HG02840 (cell line): ENCODE measurements around the gene ESPN.

Experiments
- ATAC-seq: cut with Tn5 transposase; IDR thresholded peaks from one replicate; pipeline ENCODE4 v1.9.1; 2021; ENCODE audit warnings: mild to moderate bottlenecking, moderate library complexity, moderate number of reproducible peaks; ENCODE audit not compliant: unreplicated experiment, low FRiP score

The ESPN gene

DNA sequence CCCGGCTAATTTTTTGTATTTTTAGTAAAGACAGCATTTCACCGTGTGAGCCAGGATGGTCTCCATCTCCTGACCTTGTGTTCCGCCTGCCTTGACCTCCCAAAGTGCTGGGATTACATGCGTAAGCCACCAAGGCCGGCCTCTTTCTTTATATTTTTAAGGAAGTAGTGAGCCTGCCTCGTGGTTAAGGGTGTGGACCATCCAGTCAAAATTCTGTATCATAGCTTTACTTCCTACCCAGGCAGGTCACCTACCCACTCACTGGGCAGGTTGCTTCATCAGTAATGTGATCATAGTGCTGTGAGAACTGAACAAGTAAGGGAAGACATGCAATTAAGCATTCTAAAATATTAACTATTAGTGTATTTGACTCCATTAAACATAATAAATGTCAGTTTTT lies 22.9 kb upstream of the ESPN start:
- ATAC-seq: no peak

DNA sequence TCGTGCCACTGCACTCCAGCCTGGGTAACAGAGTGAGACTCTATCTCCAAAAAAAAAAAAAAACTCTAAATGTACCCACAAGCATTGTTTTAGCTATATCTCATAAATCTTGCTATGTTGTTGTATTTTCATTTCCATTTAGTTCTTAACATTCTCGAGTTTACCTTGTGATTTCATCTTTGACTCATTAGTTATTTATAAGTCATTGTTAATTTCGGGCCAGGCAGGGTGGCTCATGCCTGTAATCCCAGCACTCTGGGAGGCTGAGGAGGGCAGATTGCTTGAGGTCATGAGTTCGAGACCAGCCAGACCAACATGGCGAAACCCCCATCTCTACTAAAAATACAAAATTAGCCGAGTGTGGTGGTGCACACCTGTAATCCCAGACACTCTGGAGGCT lies 16.6 kb upstream of the ESPN start:
- ATAC-seq: no peak

DNA sequence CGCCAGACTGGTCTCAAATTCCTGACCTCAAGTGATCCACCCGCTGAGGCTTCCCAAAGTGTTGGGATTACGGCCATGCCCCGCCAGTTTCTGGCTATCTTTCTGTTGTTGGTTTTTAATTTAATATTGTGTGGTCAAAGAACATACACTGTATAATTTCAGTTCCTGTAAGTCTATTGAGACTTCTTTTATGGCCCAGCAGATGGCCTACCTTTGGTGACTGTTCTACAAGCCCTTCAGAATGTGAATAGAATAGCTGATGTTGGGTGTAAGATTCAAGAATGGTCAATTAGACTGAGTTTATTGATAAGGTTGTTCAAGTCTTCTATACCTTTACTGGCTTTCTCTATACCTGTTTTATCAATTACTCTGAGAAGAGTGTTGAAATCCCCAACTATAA lies 15.5 kb upstream of the ESPN start:
- ATAC-seq: no peak

DNA sequence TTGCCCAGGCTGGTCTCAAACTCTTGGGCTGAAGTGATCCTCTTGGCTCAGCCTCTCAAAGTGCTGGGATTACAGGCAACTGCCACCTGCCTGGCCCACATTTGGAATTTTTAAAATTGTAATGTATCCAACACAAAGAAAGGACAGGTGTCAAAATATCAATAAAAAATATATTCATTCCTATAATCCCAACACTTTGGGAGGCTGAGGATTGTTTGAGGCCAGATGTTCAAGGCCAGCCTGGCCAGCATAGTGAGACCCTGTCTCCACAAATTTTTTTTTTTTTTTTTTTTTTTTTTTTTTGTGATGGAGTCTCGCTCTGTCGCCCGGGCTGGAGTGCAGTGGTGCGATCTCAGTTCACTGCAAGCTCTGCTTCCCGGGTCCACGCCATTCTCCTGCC lies 14.8 kb upstream of the ESPN start:
- no peak for ATAC-seq

DNA sequence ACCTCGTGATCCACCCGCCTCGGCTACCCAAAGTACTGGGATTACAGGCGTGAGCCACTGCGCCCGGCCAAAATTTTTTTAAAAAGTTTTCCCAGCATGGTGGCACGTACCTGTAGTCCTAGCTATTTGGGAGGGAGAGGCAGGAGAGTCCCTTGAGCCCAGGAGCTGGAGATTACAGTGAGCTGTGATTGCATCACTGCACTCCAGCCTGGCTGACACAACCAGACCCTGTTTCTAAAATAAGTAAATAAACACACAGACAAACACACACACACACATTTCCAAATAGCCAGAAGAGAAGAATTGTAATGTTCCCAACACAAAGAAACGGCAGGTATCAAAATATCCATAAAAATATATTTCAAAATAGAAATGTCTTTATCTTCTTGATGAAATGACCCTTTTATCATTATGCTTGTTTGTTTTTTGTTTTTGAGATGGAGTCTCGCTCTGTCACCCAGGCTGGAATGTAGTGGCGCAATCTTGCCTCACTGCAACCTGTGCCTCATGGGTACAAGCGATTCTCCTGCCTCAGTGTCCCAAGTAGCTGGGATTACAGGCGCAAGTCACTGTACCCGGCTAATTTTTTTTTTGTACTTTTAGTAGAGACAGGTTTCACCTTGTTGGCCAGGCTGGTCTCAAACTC lies 14.2 kb upstream of the ESPN start:
- no peak for ATAC-seq

DNA sequence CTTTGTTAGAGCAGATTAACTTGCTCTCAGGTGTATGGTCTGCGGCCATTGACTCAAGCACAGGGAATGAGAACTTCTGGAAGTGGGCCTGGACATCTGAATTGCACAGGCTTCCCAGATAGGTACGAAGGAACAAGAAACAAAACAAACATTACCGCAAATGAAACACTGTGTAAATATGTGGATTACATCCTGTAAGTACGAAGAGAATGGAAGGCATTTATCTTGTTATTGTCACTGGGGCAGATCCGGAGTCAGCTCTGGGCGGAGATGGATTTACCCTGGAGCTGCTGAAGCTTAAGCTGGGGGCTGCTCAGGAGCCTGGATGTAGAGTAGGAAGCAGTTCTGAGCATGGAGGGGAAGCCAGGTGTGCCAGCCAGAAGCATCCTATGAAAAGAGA lies 11.7 kb upstream of the ESPN start:
- no peak for ATAC-seq

DNA sequence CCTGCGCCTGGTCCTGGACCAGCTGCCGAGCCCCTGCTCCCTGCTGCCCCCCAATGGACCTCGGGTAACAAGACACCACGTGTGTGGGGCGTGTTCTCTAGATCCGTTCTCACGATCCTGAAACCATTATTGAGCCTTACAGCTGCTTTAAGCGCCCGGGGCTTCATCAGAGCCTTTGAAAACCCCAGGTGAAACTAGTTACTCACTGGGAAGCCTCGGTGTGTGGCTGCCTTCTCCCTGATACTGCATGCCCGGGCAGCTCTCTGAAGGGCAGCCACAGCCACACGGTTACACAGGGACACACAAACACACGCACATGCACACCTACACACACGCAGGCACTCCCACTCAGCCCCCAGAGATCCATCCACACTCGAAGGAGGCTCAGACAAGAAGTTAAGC lies 10.1 kb upstream of the ESPN start:
- no peak for ATAC-seq

DNA sequence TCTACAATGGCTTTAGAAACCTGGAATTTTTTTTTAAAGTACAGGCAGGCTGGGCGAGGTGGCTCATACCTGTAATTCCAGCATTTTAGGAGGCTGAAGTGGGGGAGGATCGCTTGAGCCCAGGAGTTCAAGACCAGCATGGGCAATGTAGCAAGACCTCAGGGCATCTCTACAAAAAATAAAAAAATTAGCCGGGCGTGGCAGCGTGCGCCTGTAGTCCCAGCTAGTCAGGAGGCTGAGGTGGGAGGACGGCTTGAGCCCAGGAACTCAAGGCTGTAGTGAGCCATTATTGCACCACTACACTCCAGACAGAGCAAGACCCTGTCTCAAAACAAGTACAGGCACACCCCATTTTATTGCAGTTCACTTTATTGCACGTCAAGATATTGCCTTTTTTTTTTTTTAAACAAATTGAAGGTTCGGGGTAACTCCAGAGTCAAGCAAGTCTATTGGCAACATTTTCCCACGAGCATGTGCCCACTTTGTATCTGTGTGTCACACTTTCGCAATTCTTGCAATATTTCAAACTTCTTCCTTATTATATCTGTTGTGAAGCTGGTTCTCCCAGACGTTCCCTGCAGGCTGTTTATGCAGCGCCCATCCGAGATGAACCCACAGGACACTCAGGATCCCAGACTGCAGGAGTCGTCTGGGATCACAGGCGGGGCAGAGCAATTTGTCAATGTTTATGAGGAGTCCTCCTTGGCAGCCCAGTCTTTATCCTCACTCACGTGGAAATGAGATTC lies 9.5 kb upstream of the ESPN start:
- ATAC-seq: no peak

DNA sequence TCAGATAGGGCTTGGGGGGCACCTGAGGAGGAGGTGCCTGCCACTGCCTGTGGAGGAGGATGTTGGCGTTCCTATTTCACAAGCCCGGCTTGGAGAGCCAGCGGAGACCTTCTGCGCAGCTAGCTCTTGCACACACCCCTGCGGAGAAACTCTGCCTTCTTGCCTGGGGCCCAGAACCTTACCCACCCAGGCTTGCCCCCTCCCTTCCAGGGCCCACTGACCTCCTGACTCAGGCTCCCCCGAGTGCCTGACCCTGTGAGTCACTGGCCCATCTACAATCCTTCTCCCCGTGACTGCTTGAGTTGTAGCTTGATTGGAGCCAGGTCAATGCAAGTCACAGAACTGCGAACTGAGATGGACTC lies 8.3 kb upstream of the ESPN start:
- no peak for ATAC-seq

DNA sequence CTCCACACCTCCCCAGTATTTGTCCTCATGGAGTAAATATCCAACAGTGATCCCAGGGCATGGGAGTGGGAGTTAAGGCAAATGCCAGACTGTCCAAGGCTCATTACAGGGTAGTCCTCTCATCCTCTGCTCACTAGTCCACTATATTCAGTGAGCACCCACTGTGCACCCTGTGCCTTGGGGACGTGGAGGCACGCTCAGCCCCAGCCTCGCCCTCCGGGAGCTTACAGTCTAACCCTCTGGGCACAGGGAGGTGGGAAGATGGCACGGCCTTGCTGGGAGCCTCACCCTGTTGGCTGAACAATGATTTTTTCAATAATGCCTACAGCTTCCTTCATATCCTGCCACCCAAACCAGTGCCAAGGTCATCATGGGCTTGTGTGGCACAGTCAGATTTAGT lies 7.7 kb upstream of the ESPN start:
- ATAC-seq: no peak

DNA sequence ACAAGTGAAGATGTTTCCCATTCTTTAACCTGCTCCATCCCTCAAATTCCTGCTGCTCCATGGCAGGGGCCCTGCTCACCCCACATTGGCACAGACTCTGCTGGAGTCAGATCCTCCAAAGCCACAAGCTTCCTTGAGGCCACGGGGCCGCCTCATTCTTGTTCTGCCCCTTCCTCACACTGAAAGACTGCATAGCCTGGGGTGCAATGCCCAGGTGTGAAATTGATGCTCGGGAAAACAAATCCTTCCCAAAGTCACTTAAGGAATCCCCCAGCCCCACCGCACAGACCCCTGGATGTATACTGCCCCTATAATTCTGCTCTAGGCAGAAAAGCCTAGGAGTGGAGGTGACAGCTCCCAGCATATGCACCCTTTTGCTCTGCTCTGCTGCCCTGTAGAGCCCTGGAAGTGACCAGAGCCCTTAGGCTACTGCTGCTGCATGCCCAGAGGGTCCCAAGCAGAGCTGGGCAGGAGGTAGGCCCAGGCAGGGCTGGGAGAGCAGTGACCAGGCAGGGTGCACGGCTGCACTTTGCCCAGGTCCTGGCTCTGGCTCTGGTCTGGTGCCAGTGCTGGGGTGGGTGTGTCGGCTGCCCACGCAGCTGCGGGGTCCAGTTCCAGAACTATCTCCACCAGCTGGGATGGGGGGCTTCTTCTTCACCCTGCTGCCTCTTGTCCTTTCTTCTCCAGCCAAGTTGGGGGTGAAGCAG lies 6.5 kb upstream of the ESPN start:
- ATAC-seq: no peak

DNA sequence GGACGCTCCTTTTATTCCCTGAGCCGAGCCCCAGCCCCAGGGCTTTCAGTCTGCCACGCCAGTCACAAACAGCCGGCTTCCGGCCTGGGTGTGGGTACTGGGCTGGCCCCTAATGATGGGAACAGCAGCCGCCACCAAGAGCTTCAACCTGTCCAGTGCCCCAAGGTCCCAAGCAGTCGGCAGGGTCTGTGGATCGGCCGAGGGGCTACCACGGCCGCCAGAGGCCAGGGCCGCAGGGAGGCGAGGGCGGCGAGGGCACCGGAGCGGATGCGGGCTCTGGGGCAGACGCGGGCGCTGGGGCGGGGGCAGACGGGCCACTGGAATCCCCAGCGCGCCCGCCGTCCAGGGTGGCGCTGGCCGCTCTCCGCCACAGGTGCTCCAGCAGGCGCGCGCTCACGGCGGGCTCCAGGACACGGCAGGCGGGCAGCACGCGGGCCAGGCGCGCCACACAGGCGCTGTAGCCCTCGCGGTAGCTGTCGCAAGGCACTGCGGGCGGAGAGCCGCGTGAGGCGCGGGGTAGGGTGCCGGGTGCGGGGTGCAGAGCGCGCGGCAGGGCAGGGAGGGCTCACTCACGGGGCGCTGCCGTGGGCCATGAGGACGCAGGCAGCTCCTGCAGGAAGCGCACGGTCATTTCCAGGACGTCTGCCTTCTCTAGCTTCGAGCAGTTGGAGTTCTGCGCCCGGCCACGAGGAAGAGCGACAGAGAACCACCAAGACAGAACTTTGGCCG lies 5.7 kb upstream of the ESPN start:
- ATAC-seq: no peak

DNA sequence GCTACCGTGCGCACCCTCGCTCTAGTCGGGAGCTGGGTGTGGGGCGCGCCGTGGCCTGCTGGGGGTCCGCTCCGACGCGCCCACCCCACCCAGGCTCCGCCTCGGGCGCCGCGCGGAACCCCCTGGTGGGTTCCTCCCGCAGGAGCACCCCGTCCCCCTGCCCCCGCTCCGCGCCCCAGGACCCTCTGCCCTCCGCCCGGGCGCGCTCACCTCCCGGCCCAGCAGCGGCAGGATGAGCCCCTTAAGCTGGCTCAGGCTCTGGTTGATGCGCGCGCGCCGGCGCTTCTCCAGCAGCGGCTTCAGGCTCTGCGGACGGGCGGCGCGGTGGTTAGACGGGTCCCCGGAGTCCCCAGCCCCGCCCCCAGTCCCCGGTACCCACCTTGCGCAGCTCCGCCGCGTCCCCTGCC lies 5.2 kb upstream of the ESPN start:
- no peak for ATAC-seq

DNA sequence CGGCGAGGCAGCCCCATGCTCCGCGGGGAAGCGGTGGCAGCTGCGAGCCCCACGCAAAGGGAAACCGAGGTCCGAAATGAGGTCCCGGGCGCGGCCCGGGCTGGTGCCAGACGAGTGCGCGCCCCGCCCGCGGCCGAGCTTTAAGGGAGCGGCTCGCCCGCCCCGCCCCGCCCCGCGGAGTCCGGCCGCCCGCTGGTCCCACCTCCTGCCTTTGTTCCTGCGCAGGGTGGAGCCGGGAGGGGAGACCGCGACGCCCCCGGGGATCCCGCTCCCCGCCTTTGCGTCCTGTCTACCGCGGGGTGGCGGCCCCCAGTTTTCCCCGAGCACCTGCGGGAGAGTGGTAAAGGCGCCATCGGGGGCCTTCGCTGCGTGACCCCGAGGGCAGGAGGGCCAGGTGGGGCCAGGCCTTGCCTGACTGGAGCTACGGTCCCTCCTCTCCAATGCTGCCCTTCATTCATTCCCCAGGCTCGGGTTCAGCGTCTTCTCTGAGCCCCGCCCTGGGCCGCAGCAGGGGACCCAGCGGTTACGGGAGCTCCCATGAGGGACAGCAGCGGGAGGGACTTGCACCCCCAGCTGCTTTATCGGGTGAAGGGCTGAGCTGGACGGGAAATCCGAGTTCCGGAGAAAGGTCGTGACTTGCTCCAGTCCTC lies 4.6 kb upstream of the ESPN start, which contains the start of gene HES2:
HES2 (minus strand) TSS at position 116 of the 650 bp plus-strand sequence; CDS start at position 17, 99 bp downstream.
- ATAC-seq: no peak

DNA sequence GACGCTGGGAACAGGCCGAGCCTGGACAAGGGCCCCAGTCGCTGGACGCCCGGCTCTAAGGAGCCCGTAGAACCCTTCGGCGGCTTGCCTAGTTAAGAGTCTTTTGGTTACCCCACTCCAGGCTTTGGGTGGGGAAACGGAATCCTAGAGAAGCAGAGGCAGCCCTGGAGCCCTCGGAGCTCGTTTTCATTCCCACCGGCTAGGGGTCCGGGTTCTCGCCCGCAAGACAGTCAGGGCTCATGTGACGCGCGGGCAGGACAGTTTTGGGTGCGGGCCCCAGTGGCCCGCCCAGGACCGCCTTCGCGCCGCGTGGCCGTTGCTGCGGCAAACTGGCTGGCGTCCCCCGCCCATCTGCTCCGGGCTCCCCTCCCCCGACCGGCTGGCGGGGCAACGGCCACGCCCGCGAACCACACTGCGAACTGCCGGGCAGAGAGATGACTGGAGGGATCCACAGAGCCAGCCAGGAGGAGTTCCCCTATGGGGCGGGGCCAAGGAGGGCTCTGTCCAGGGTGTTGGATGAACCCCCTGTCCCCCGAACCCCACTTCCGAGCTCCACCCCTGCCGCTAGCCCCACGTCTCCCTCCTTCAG lies 4.0 kb upstream of the ESPN start:
- no peak for ATAC-seq

DNA sequence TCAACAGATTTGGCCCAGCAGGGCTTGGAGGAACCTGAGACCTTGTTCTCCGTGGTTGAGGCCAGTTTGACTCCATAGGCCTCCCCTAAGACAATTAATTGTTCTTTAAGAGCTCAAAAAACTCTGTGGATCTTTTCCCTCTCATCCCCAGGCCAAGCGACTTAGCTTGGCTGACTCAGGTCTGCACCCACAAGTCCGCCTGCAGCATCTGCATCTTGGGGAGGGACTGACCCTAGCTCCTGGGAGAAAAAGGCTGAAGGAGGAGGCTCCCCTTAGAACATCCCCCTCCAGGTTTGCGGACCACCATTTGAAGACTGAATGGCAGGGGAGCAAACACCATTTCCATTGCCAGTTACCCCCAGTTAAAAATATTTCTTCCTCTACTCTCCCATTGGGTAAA lies 3.3 kb upstream of the ESPN start:
- ATAC-seq: no peak

DNA sequence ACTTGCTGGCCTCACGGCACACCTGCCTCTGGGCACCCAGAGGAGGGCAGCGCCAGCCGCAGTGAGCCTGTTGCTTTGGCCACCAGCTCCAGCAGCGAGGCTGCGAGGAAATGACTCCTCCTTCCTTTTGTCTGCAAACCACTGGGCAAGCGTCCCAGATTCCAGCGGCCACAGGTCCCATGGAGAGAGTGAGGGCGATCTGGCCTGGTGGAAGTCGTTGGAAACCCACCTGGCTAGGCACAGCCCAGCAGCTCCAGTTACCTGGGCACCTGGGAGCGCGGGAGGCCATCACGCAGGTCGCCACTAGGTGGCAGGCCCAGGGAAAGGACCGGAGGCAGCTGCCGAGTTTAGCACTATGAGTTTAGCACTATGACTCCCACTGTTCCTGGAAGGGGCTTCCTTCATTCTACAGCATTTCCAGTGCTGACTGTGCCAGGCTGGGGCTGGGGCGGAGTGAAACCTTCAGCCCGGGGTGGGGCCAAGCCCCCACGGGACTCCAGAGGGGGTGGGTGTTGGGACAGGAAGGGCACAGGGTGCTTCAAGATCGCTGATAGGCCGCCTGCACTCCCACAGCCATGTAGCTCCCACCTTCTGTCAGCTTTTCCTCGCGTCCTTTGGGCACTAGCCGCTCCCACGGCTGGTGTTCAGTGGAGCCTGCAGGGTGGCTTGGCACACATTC lies 1.1 kb upstream of the ESPN start:
- ATAC-seq: no peak

DNA sequence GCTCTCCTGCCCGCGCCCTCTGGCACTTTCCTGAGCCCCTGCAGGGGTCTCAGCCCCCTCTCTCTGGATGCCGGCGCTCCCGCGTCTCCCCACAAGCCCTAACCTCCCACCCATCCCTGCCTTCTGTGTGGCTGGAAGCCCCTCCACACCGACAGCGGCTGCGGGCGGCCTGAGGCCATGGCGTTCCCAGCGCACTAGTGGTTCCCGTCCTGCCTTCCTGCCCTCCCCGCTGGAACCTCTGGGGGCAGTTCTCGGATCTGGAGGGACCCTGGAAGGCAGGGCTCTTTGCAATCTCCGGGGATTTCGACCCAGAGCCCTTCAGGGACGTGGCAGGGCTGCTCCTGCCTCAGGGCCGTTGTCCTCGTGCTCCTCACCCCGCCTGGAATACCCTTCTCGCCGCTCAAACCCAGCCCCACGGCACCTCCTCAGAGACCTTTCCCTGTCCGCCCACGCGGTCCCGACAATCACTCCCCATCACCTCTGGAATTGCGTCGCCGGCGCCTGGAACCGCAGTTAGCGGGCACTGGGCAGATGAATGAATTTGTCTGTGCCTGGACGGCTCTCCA lies 493 bp upstream of the ESPN start:
- no peak for ATAC-seq

DNA sequence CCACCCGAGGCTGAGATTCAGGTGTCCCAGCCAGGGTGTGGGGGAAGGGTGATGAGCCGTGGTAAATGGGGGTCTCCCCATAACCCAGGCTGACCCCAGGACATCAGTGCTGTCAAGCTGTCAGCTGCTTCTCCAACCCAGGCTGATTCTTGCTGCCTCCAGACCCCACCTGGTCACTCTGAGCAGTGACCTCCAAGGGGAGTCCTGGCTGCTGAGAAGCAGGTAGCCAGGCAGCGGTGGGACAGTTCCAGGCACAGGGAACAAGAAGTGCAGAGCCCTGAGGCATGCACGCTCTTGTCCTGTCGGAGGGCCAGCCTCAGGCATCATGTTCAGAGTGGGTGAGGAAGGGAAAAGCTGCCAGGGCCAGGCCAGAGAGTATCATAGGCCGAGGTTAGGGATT lies 1.1 kb downstream of the ESPN start:
- ATAC-seq: no peak
